SK-N-MC (cell line): ENCODE data around the gene PMP22.

Experiments
- EZH2 ChIP-seq: fragments of 200-600 bp; sonication (generic); IDR thresholded peaks from one replicate; pipeline ENCODE4 v1.6.1; 2017; ENCODE audit warnings: antibody characterized with exemption
- FOXP2 ChIP-seq: optimal IDR thresholded peaks from 2 replicates; pipeline ENCODE3; 2011; ENCODE audit warnings: mild to moderate bottlenecking, moderate library complexity; ENCODE audit not compliant: insufficient read depth; ENCODE audit errors: extremely low read length, control extremely low read depth
- POLR2AphosphoS5 ChIP-seq: IDR thresholded peaks from 2 replicates; pipeline ENCODE4 v1.6.1; 2012; ENCODE audit warnings: mild to moderate bottlenecking, low read depth, low read length, borderline replicate concordance

DNA sequence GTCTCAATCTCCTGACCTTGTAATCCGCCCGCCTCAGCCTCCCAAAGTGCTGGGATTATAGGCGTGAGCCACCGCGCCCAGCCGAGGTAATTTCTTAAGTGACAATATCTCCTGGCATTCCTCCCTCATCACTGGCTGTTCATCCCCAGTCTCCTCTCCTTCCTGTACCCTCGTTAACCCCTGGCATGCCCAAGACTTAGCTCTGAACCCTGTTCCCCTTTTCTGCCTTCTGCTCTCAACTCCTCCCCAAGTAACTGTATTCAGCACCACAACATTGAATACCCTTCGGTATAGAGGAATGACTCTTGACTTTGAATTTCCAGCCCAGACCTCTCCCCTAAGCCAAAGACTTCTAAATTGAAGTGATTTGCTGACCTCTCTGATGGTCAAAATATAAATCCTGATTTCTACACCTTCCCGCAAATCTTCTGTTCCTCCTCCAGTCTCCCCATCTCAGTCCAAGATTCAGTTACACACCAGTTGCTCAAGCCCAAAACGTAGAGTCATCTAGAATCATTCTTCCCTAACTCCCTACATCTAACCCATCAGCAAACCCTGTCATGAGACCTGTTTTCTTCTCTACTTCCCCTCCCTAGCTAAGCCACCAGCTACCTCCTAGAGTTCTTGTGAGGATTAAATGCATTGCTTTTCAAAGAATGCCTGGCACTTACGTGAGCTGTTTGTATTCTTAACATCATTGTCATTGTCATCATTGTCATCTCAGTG, 14.8 kb downstream of the PMP22 start:
- TF ChIP-seq POLR2AphosphoS5 = no peak
- TF ChIP-seq EZH2 = no peak
- no peak for TF ChIP-seq FOXP2
